Nephron progenitor cell (in vitro differentiated cells): ENCODE data around the gene CLRN3.

ENCODE experiments used
- DNase-seq: peaks from one replicate; pipeline ENCODE4 v3.0.0; 2021
- H3K27ac Mint-ChIP-seq: 2 replicates; pipeline ENCODE4 v1.8.0; 2021; ENCODE audit warnings: mild to moderate bottlenecking, moderate library complexity, mixed read lengths
- H3K27me3 Mint-ChIP-seq: 2 replicates; pipeline ENCODE4 v1.8.0; 2021; ENCODE audit warnings: mild to moderate bottlenecking, low read depth, mixed read lengths; ENCODE audit not compliant: poor library complexity
- H3K36me3 Mint-ChIP-seq: 2 replicates; pipeline ENCODE4 v1.8.0; 2021; ENCODE audit warnings: low read depth, mixed read lengths
- H3K4me1 Mint-ChIP-seq: 2 replicates; pipeline ENCODE4 v1.8.0; 2021; ENCODE audit warnings: mixed read lengths
- H3K4me3 Mint-ChIP-seq: 2 replicates; pipeline ENCODE4 v1.8.0; 2021; ENCODE audit warnings: mild to moderate bottlenecking, moderate library complexity, mixed read lengths
- H3K9me3 Mint-ChIP-seq: 2 replicates; pipeline ENCODE4 v1.8.0; 2021; ENCODE audit warnings: mild to moderate bottlenecking, moderate library complexity, mixed read lengths
- TF ChIP-seq, protein P1 (sequence below): fragments of 200-600 bp; sonication (generic); IDR thresholded peaks from 2 replicates; pipeline ENCODE4 v1.5.0; 2021; ENCODE audit warnings: antibody characterized with exemption

The CLRN3 gene

DNA sequence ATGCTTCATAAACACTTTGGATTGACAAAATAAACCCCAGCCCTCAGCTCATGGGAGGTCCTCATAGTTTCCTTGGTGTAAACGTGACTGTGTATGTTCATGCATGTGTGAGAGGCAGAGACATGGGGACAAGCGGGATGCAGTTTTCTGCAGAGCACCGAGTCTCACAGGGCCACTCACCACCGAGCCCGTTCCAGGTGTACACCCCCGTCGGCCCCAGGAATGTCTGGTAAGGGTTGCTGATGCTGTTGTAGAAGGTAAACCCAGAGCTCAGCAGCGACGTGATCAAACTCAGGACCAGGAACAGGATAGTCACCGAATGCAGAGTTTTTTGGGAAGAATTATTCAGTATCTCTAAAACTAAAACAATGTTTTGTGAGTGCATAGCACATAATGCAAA, 9.2 kb downstream of the CLRN3 start:
- Mint-ChIP-seq H3K4me3 (no peak overlapping the region), H3K27me3 (peaks cover 18% of the 10 kb centered on the region), H3K4me1 (peaks cover 5% of the 10 kb centered on the region), H3K9me3 (no peaks in the 10 kb centered on the region), H3K27ac (no peak overlapping the region), H3K36me3 (no peaks in the 10 kb centered on the region)
- no peak for DNase-seq
- TF ChIP-seq, protein P1, sequence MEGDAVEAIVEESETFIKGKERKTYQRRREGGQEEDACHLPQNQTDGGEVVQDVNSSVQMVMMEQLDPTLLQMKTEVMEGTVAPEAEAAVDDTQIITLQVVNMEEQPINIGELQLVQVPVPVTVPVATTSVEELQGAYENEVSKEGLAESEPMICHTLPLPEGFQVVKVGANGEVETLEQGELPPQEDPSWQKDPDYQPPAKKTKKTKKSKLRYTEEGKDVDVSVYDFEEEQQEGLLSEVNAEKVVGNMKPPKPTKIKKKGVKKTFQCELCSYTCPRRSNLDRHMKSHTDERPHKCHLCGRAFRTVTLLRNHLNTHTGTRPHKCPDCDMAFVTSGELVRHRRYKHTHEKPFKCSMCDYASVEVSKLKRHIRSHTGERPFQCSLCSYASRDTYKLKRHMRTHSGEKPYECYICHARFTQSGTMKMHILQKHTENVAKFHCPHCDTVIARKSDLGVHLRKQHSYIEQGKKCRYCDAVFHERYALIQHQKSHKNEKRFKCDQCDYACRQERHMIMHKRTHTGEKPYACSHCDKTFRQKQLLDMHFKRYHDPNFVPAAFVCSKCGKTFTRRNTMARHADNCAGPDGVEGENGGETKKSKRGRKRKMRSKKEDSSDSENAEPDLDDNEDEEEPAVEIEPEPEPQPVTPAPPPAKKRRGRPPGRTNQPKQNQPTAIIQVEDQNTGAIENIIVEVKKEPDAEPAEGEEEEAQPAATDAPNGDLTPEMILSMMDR: no peak

DNA sequence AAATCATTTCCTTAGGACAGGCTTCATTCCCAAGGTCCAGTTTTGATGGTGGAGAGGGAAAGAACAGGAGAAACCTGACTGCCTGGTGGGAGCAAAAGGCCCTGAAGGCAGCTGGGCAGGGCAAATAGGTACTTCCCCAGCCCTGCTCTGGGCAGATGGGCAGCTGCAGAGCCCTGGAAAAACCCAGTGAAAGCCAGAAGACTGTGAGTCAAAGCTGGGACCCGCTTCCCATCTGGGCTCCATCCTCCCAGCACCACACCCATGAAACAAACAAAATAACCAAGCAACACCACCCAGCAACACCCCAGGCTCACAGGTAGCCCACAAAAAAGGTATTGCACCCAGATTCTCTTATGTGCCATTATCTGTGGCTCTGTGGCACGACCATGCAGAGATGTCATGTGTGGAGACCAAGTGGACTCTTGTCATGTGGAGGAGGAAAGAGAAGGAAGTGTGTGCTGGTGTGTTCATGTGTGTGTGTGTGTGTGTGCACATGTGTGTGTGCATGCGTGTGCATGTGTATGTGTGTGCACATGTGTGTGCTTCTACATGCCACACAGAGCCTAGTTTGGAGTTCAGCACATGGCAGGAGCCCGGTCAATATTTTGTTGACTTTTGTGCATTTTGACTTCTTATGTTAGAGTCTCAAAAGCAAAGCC, 9.8 kb downstream of the CLRN3 start:
- no peaks in the 10 kb centered on the region for H3K9me3 Mint-ChIP-seq
- no peaks in the 10 kb centered on the region for H3K36me3 Mint-ChIP-seq
- peaks cover 5% of the 10 kb centered on the region for H3K4me1 Mint-ChIP-seq
- peaks cover 15% of the 10 kb centered on the region for H3K27me3 Mint-ChIP-seq
- no peak overlapping the region for H3K27ac Mint-ChIP-seq
- H3K4me3 Mint-ChIP-seq: no peak overlapping the region
- TF ChIP-seq, protein P1: no peak
- DNase-seq: no peak

DNA sequence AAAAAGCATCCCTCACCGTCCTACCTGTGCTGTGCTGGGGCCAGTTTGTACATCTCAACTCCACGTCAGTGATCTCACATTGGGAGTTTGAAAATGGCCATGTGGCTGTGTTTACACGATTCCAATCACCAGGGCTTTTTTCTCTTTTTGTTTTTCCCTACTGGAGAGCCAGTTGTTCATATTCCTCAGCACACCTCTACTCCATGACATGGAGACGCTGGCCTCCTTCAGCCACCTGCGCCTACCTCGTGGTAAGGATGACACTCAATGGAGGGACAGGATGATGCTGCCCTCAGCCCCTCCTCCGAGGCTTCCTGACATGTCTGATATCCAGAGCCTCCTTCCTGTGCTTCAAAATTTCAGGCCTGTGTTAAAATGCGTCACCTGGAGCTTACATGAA, 10.3 kb downstream of the CLRN3 start:
- H3K27me3 Mint-ChIP-seq: peaks cover 18% of the 10 kb centered on the region
- H3K9me3 Mint-ChIP-seq: no peaks in the 10 kb centered on the region
- TF ChIP-seq, protein P1: no peak
- H3K36me3 Mint-ChIP-seq: no peaks in the 10 kb centered on the region
- no peak for DNase-seq
- H3K27ac Mint-ChIP-seq: no peak overlapping the region
- H3K4me3 Mint-ChIP-seq: no peak overlapping the region
- H3K4me1 Mint-ChIP-seq: peaks cover 10% of the 10 kb centered on the region

DNA sequence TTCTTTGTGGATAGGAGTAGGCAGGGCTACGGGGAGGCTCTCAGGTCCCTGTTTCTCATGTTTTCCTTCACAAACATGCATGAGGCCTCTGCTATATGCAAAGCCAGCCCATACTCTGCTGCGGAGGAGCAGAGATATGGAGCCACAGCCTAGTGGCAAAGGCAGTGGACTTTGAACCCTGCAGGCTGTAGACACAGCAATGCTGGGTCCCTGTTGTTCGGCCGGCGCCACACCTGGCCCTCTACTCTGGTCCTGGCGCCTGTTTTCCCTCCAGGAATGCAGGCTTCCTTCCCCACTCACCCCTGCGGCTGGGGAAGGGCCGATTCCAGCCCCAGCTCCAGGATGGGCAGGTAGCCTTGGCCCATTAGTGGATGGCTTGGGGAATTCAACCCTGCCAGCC, 11.5 kb downstream of the CLRN3 start:
- Mint-ChIP-seq H3K36me3 (no peaks in the 10 kb centered on the region), H3K4me3 (no peak overlapping the region), H3K9me3 (no peaks in the 10 kb centered on the region), H3K27ac (no peak overlapping the region), H3K27me3 (peaks cover 16% of the 10 kb centered on the region), H3K4me1 (peaks cover 10% of the 10 kb centered on the region)
- no peak for DNase-seq
- TF ChIP-seq, protein P1: no peak

DNA sequence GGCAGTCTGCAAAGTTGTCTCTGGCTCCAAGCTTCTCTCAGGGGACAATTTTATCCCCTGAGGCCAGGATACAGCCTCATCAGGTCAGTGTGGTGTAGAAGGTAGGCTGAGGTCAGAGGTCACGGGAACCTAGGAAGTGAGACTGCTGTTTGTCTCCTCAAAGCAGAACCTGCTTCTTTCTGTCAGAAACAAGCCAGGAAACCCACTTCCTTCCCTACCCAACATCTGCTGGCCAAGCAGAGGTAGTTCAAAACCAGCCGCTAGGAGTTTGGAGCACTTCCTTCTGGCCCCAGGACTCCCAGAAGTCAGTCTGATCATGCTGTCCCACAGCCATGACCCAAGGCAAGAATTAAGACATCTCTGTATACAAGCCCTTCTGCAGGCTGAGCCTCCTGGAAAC, 12.2 kb downstream of the CLRN3 start:
- TF ChIP-seq, protein P1: no peak

DNA sequence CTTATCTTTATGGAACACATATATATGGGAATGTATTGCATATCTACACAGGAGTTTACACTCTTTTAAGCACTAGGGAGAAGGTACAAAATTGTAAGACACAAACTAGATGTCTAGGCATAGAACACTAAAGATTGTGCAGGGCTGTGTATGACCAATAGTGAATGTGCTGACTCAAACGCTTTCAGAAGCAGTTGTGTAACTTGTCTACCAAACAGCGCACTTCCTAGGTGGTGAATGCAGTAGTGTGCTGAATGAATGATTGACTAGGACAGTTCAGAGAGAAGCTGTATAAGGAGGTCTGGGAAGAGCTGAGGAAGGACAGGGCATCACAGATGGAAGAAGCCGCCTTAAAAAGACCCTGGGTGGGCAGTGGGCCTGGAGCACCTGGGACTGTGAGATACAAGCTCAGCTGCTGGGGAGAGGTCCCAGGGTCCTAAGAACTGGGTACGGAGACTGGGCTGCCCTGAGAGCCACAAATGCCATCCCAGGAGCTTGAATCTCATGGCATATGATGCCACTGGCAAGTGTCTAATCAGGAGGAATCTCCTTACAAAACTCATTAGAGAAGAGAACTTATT, 14.2 kb downstream of the CLRN3 start:
- H3K27me3 Mint-ChIP-seq: peaks cover 26% of the 10 kb centered on the region
- H3K27ac Mint-ChIP-seq: no peak overlapping the region
- no peaks in the 10 kb centered on the region for H3K36me3 Mint-ChIP-seq
- H3K9me3 Mint-ChIP-seq: no peaks in the 10 kb centered on the region
- peaks cover 15% of the 10 kb centered on the region for H3K4me1 Mint-ChIP-seq
- TF ChIP-seq, protein P1: no peak
- no peak for DNase-seq
- H3K4me3 Mint-ChIP-seq: no peak overlapping the region

More for the DNA sequence above, 12.2 kb downstream of the CLRN3 start:
- peak; percentile 25 for DNase-seq
- H3K27me3 Mint-ChIP-seq: peaks cover 20% of the 10 kb centered on the region
- H3K36me3 Mint-ChIP-seq: no peaks in the 10 kb centered on the region
- peaks cover 10% of the 10 kb centered on the region for H3K4me1 Mint-ChIP-seq
- no peak overlapping the region for H3K27ac Mint-ChIP-seq
- no peaks in the 10 kb centered on the region for H3K9me3 Mint-ChIP-seq
- no peak overlapping the region for H3K4me3 Mint-ChIP-seq
